Measurements from ENCODE around the gene BTAF1. TPM values are rescaled to one million over a fixed set of nuclear protein-coding genes. Genes with fewer than 3 reads are reported as not detected.
A peak's percentile ranks its signal among the peaks of the same experiment; 100 is the strongest.

Gene BTAF1
- polyA plus RNA-seq, 2 donors: 12.9 to 13.2 TPM

DNA sequence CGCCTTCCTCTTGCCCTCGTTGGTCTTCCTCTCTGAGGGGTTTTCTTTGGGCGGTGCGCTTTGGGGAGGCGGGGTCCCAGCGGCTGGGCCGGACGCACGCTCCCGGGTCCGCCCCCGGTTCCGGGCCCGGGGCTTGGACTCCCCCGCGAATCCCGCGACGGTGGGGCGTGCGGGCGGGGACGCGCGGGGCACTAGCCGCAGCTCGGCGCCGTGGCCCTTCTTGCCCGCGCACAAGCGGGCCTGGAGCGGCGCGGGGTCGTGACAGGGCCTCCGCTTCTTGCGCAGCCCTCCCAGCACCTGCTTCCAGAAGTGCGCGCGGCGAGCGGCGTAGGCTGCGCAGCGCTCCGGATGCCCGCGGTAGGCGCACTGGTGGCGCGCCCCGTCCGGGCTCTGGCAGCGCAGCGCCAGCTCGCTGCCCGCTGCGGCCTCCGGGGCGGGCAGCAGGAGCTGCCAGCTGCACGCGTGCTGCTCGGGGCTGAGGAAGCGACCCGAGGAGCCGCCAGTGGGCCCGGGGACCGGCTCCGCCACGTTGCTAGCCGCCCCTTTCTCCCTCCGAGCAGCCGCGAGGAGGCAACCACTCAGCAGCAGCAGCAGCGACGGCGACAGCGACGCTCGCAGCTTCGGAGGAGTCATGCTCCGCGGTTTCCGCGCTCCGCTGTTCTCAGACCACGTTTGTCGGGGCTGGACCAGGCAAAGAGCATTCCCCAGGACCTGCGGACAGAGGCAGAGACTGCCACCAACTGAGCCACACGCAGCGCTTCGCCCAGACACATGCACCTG, 15.0 kb upstream of the BTAF1 start:
- no peaks in the 10 kb centered on the region for H3K9me3 ChIP-seq (ENCODE audit: control insufficient read depth in 2 of 2, insufficient read depth in 1 of 2, low read depth in 1 of 2, low read length in 1 of 2)
- no peaks in the 10 kb centered on the region for H3K4me1 ChIP-seq (ENCODE audit: control insufficient read depth in 2 of 2, insufficient read depth in 2 of 2, low read length in 1 of 2)
- 0% methylated on average over 65 to 93 of the region's 93 CpGs for WGBS, 2 donors
- H3K27ac ChIP-seq (ENCODE audit: low read depth in 2 of 2, low read length in 1 of 2): peak overlapping the region; percentile 40 to 57
- H3K36me3 ChIP-seq (ENCODE audit: control insufficient read depth in 2 of 2, insufficient read depth in 2 of 2, low read length in 1 of 2): no peaks in the 10 kb centered on the region
- peak overlapping the region; percentile 67 to 79 for H3K4me3 ChIP-seq (ENCODE audit: low read depth in 1 of 2, low read length in 2 of 2)
- no peaks in the 10 kb centered on the region for H3K27me3 ChIP-seq (ENCODE audit: control insufficient read depth in 1 of 2, insufficient read depth in 2 of 2, low read length in 2 of 2)

- H3K4me3 ChIP-seq (ENCODE audit: low read depth in 1 of 2, low read length in 2 of 2): peak within 1 kb of the TSS; percentile 67 to 79
- H3K27me3 ChIP-seq (ENCODE audit: control insufficient read depth in 1 of 2, insufficient read depth in 2 of 2, low read length in 2 of 2): no peaks in the 10 kb centered on the region
- H3K4me1 ChIP-seq (ENCODE audit: control insufficient read depth in 2 of 2, insufficient read depth in 2 of 2, low read length in 1 of 2): no peaks in the 10 kb centered on the region
- H3K9me3 ChIP-seq (ENCODE audit: control insufficient read depth in 2 of 2, insufficient read depth in 1 of 2, low read depth in 1 of 2, low read length in 1 of 2): no peaks in the 10 kb centered on the region
- peak within 1 kb of the TSS; percentile 40 to 57 for H3K27ac ChIP-seq (ENCODE audit: low read depth in 2 of 2, low read length in 1 of 2)
- WGBS, 2 donors: 0 to 1% methylated on average over 19 of the region's 19 CpGs
- no peaks in the 10 kb centered on the region for H3K36me3 ChIP-seq (ENCODE audit: control insufficient read depth in 2 of 2, insufficient read depth in 2 of 2, low read length in 1 of 2)
Observed at GRCh38 chr10:91909117-91909677, 14.4 kb upstream of the BTAF1 start, which contains the start of gene FGFBP3. FGFBP3 (minus strand) TSS chr10:91909486; CDS start chr10:91908969, 517 bp downstream.

DNA sequence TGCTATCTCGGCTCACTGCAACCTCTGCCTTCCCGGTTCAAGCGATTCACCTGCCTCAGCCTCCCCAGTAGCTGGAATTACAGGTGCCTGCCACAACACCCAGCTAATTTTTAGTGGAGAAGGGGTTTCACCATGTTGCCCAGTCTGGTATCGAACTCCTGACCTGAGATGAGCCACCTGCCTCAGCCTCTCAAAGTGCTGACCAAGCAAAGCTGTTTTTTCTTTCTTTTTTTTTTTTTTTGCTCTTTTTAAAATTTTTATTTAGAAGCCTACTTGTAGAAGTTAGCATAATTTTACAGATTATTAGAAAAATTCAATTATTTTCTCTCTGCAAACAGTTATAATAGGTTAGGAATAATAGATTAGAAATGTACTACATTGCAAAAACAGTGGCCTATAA, 13.1 kb upstream of the BTAF1 start:
- Histone ChIP-seq H3K27me3 (ENCODE audit: control insufficient read depth in 1 of 2, insufficient read depth in 2 of 2, low read length in 2 of 2) (no peaks in the 10 kb centered on the region), H3K4me3 (ENCODE audit: low read depth in 1 of 2, low read length in 2 of 2) (no peak overlapping the region), H3K36me3 (ENCODE audit: control insufficient read depth in 2 of 2, insufficient read depth in 2 of 2, low read length in 1 of 2) (no peaks in the 10 kb centered on the region), H3K4me1 (ENCODE audit: control insufficient read depth in 2 of 2, insufficient read depth in 2 of 2, low read length in 1 of 2) (no peaks in the 10 kb centered on the region), H3K9me3 (ENCODE audit: control insufficient read depth in 2 of 2, insufficient read depth in 1 of 2, low read depth in 1 of 2, low read length in 1 of 2) (no peaks in the 10 kb centered on the region), H3K27ac (ENCODE audit: low read depth in 2 of 2, low read length in 1 of 2) (no peak overlapping the region)
- WGBS, 2 donors: 86 to 89% methylated on average over 4 of the region's 4 CpGs

GRCh38 chr10:91919651-91920050, 3.9 kb upstream of the BTAF1 start:
- no peaks in the 10 kb centered on the region for H3K36me3 ChIP-seq (ENCODE audit: control insufficient read depth in 2 of 2, insufficient read depth in 2 of 2, low read length in 1 of 2)
- no peaks in the 10 kb centered on the region for H3K4me1 ChIP-seq (ENCODE audit: control insufficient read depth in 2 of 2, insufficient read depth in 2 of 2, low read length in 1 of 2)
- no peak overlapping the region for H3K4me3 ChIP-seq (ENCODE audit: low read depth in 1 of 2, low read length in 2 of 2)
- H3K27ac ChIP-seq (ENCODE audit: low read depth in 2 of 2, low read length in 1 of 2): no peak overlapping the region
- H3K9me3 ChIP-seq (ENCODE audit: control insufficient read depth in 2 of 2, insufficient read depth in 1 of 2, low read depth in 1 of 2, low read length in 1 of 2): no peaks in the 10 kb centered on the region
- WGBS, 2 donors: 97 to 100% methylated on average over 1 of the region's 1 CpG
- peaks cover 0 to 3% of the 10 kb centered on the region in 2 donors for H3K27me3 ChIP-seq (ENCODE audit: control insufficient read depth in 1 of 2, insufficient read depth in 2 of 2, low read length in 2 of 2)

GRCh38 chr10:91924212-91925021, 847 bp downstream of the BTAF1 start:
- no peaks in the 10 kb centered on the region for H3K4me1 ChIP-seq (ENCODE audit: control insufficient read depth in 2 of 2, insufficient read depth in 2 of 2, low read length in 1 of 2)

DNA sequence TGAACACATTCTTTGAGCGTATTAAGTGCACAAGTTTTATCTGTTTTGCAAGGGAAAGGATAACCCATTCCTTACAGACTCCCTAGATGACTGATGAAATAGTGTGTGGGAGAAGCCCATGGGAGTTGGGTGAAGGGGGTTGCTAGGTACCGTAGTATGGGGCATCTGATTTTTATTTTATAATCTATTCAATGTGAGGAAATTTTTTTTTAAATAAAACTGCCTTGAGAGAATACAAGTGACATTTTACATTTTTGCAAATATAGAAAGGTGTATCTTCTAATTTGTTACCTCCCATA, 1.4 kb downstream of the BTAF1 start:
- no peaks in the 10 kb centered on the region for H3K27me3 ChIP-seq (ENCODE audit: control insufficient read depth in 1 of 2, insufficient read depth in 2 of 2, low read length in 2 of 2)
- peak overlapping the region in 1 of 2 donors; percentile 97 for H3K4me3 ChIP-seq (ENCODE audit: low read depth in 1 of 2, low read length in 2 of 2)
- no peaks in the 10 kb centered on the region for H3K4me1 ChIP-seq (ENCODE audit: control insufficient read depth in 2 of 2, insufficient read depth in 2 of 2, low read length in 1 of 2)
- no peaks in the 10 kb centered on the region for H3K36me3 ChIP-seq (ENCODE audit: control insufficient read depth in 2 of 2, insufficient read depth in 2 of 2, low read length in 1 of 2)
- 55% methylated on average over 2 of the region's 2 CpGs for WGBS, 2 donors
- H3K9me3 ChIP-seq (ENCODE audit: control insufficient read depth in 2 of 2, insufficient read depth in 1 of 2, low read depth in 1 of 2, low read length in 1 of 2): no peaks in the 10 kb centered on the region
- H3K27ac ChIP-seq (ENCODE audit: low read depth in 2 of 2, low read length in 1 of 2): no peak overlapping the region

More at GRCh38 chr10:91924212-91925021, 847 bp downstream of the BTAF1 start:
- Histone ChIP-seq H3K27me3 (ENCODE audit: control insufficient read depth in 1 of 2, insufficient read depth in 2 of 2, low read length in 2 of 2) (no peaks in the 10 kb centered on the region), H3K27ac (ENCODE audit: low read depth in 2 of 2, low read length in 1 of 2) (peak overlapping the region; percentile 97 to 100), H3K4me3 (ENCODE audit: low read depth in 1 of 2, low read length in 2 of 2) (peak overlapping the region; percentile 90 to 97), H3K36me3 (ENCODE audit: control insufficient read depth in 2 of 2, insufficient read depth in 2 of 2, low read length in 1 of 2) (no peaks in the 10 kb centered on the region), H3K9me3 (ENCODE audit: control insufficient read depth in 2 of 2, insufficient read depth in 1 of 2, low read depth in 1 of 2, low read length in 1 of 2) (no peaks in the 10 kb centered on the region)
- 3% methylated on average over 21 of the region's 21 CpGs for WGBS, 2 donors

- peaks cover 3% of the 10 kb centered on the region in 2 donors for H3K4me1 ChIP-seq (ENCODE audit: control insufficient read depth in 2 of 2, insufficient read depth in 2 of 2, low read length in 1 of 2)
Observed at GRCh38 chr10:91930939-91931338, 7.4 kb downstream of the BTAF1 start.

GRCh38 chr10:91931526-91932190, 8.1 kb downstream of the BTAF1 start:
- Histone ChIP-seq H3K4me3 (ENCODE audit: low read depth in 1 of 2, low read length in 2 of 2) (no peak overlapping the region), H3K4me1 (ENCODE audit: control insufficient read depth in 2 of 2, insufficient read depth in 2 of 2, low read length in 1 of 2) (peaks cover 3% of the 10 kb centered on the region in 2 donors), H3K27ac (ENCODE audit: low read depth in 2 of 2, low read length in 1 of 2) (no peak overlapping the region), H3K9me3 (ENCODE audit: control insufficient read depth in 2 of 2, insufficient read depth in 1 of 2, low read depth in 1 of 2, low read length in 1 of 2) (no peaks in the 10 kb centered on the region), H3K27me3 (ENCODE audit: control insufficient read depth in 1 of 2, insufficient read depth in 2 of 2, low read length in 2 of 2) (no peaks in the 10 kb centered on the region), H3K36me3 (ENCODE audit: control insufficient read depth in 2 of 2, insufficient read depth in 2 of 2, low read length in 1 of 2) (peaks cover 0 to 4% of the 10 kb centered on the region in 2 donors)
- 60 to 69% methylated on average over 3 of the region's 3 CpGs for WGBS, 2 donors

More at GRCh38 chr10:91930939-91931338, 7.4 kb downstream of the BTAF1 start:
- Histone ChIP-seq H3K4me3 (ENCODE audit: low read depth in 1 of 2, low read length in 2 of 2) (no peak overlapping the region), H3K27me3 (ENCODE audit: control insufficient read depth in 1 of 2, insufficient read depth in 2 of 2, low read length in 2 of 2) (no peaks in the 10 kb centered on the region), H3K36me3 (ENCODE audit: control insufficient read depth in 2 of 2, insufficient read depth in 2 of 2, low read length in 1 of 2) (no peaks in the 10 kb centered on the region), H3K9me3 (ENCODE audit: control insufficient read depth in 2 of 2, insufficient read depth in 1 of 2, low read depth in 1 of 2, low read length in 1 of 2) (no peaks in the 10 kb centered on the region), H3K27ac (ENCODE audit: low read depth in 2 of 2, low read length in 1 of 2) (no peak overlapping the region)
- 66 to 72% methylated on average over 3 of the region's 3 CpGs for WGBS, 2 donors

DNA sequence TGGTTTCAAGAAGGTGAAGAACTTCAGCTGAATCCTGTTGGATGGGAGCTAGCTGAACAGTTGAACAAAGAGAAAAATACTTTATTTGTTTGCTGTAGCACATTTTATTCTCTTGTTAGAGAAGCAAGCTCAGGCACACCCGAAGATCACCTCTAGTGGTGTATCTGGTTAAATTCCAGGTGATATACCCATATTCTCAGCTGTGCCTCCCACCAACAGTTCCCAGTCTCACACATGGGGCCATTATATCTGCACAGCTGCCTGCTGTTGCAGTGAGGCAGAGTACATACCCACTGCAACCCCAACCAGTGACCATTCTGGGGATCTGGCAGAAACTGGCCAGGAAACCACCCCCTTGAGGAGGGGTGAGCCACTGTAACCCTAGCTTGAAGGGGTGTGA, 9.2 kb downstream of the BTAF1 start:
- Histone ChIP-seq H3K27ac (ENCODE audit: low read depth in 2 of 2, low read length in 1 of 2) (no peak overlapping the region), H3K36me3 (ENCODE audit: control insufficient read depth in 2 of 2, insufficient read depth in 2 of 2, low read length in 1 of 2) (peaks cover 3 to 5% of the 10 kb centered on the region in 2 donors), H3K27me3 (ENCODE audit: control insufficient read depth in 1 of 2, insufficient read depth in 2 of 2, low read length in 2 of 2) (no peaks in the 10 kb centered on the region), H3K4me1 (ENCODE audit: control insufficient read depth in 2 of 2, insufficient read depth in 2 of 2, low read length in 1 of 2) (peaks cover 3% of the 10 kb centered on the region in 2 donors), H3K9me3 (ENCODE audit: control insufficient read depth in 2 of 2, insufficient read depth in 1 of 2, low read depth in 1 of 2, low read length in 1 of 2) (no peaks in the 10 kb centered on the region), H3K4me3 (ENCODE audit: low read depth in 1 of 2, low read length in 2 of 2) (no peak overlapping the region)
- 71 to 73% methylated on average over 1 of the region's 1 CpG for WGBS, 2 donors

All from esophagus (tissue), 2 donors.